ENCODE results near the gene CGB7. TPM values are rescaled to one million over a fixed set of nuclear protein-coding genes. Genes with fewer than 3 reads are reported as not detected.
"Not testable (repeated sequence)": the region's sequence is repeated elsewhere in the genome, so short reads cannot be mapped to it uniquely, and the experiment has no call there.

The CGB7 gene
- total RNA-seq, 3 donors from 2014 or later, result not detected

GRCh38 chr19:49081273-49081672 lies 23.7 kb upstream of the CGB7 start:
- no peaks in the 10 kb centered on the region for H3K9me3 ChIP-seq
- H3K4me3 ChIP-seq, result no peak overlapping the region
- H3K36me3 ChIP-seq (ENCODE audit: low read depth), result peaks cover 5% of the 10 kb centered on the region
- peaks cover 2% of the 10 kb centered on the region for H3K4me1 ChIP-seq (ENCODE audit: low read depth)
- DNase-seq (no peak), ATAC-seq (no peak)
- intact Hi-C loops (cut with DNase I, micrococcal nuclease), result no loop called here
- no peak for TF ChIP-seq CTCF (IDR thresholded peaks at IDR 0.05)

DNA sequence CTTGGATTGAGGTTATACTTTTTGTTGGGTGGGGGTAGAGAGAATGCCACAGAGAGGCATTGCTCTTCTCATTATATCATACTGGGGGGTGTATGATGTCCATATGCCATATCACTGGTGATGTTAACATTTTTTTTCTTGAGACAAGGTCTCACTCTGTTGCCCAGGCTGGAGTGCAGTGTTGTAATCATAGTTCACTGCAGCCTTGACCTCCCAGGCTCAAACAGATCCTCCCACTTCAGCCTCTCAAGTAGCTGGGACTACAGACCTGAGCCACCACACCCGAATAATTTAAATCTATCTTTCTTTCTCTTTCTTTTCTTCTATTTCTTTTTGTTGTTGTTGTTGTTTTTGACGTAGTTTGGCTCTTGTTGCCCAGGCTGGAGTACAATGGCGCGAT lies 22.8 kb upstream of the CGB7 start:
- DNase-seq (no peak), ATAC-seq (no peak)
- no peak for TF ChIP-seq CTCF (IDR thresholded peaks at IDR 0.05)
- no peaks in the 10 kb centered on the region for H3K9me3 ChIP-seq
- H3K36me3 ChIP-seq (ENCODE audit: low read depth), result peaks cover 5% of the 10 kb centered on the region
- intact Hi-C loops (cut with DNase I, micrococcal nuclease), result no loop called here
- H3K4me3 ChIP-seq, result no peak overlapping the region
- no peaks in the 10 kb centered on the region for H3K4me1 ChIP-seq (ENCODE audit: low read depth)

GRCh38 chr19:49074869-49075268 lies 17.3 kb upstream of the CGB7 start:
- H3K9me3 ChIP-seq; intact Hi-C loops (cut with DNase I, micrococcal nuclease); H3K36me3 ChIP-seq (ENCODE audit: low read depth); ATAC-seq; H3K4me3 ChIP-seq; H3K4me1 ChIP-seq (ENCODE audit: low read depth): not testable (repeated sequence)
- DNase-seq, result peak; percentile 73 to 80 (median 73)
- peak; percentile 65 for TF ChIP-seq CTCF (IDR thresholded peaks at IDR 0.05)

DNA sequence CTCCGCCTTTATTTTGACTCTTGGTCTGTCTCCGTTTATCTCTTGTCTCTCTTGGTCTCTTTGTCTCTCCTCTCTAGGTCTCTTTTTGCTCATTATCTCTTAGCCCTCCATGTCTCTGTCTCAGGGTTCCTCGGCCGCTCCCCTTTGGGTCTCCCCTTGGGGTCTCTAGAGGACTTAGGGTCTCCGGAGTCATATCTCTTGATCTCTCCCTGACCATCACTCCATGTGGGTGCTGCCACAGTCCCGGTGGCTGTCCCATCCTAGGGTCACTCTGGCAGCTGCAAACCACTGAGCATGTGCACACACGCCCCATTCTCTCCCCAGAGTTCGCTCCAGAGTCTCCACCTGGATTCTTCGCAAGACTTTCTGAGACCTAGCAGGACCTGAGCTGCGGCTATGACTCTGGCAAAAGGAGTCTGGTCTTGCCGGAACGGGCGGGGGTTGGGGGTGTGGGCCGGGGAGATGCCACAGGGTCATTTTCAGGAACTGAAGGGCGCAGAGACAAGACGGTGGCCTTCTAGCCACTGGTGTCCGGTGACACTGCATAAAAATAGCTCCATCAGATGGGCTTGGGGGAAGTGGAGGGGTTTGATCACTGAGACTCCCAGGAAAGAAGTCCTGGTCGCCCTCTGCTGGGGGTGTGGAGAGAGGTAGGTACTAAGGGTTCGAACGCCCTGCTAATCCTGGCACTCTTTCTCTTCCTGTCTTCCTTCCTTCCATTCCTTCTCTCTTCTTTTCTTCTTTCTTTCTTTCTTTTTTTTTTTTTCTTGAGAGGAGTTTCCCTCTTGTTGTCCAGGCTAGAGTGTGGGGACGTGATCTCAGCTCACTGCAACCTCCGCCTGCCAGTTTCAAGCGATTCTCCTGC lies 16.2 kb upstream of the CGB7 start:
- peak; percentile 38 for ATAC-seq

DNA sequence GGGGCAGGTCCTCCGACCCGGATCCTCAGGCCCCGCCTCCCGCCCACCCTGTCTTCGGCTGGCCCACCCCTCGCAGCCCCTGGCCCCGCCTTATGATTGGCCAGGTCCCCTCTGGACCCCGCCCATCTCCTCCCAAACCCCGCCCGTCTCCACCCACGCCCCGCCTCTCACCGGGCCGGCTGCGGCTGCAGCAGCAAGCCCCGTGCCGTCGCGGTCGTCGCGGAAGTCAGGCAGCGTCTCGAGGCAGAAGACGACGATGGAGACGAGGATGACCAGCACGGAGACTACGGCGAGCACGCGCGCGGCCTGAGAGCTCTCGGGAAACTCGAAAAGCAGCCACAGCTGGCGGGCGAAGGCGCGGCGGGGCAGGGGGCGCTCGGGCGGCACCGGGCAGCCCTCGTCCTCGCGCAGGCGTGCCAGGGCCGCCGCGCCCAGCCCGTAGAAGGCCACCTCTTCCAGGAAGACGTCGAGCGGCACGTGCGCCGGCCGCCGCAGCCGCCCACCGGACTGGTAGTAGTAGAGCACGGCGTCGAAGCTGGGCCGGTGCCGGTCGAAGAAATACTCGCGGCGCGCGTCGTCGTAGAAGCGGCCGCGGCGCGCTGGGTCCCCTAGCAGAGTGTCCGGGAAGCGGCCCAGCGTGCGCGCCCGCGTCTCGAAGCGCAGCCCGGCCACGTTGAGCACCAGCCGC lies 14.5 kb upstream of the CGB7 start:
- intact Hi-C loops (cut with DNase I, micrococcal nuclease), result no loop called here
- ATAC-seq, result peak; percentile 46

More for the DNA sequence above, 16.2 kb upstream of the CGB7 start:
- no peak for DNase-seq
- TF ChIP-seq CTCF (IDR thresholded peaks at IDR 0.05), result no peak
- intact Hi-C loops (cut with DNase I, micrococcal nuclease), result no loop called here
- Histone ChIP-seq H3K4me3 (no peak overlapping the region), H3K36me3 (ENCODE audit: low read depth) (no peaks in the 10 kb centered on the region), H3K9me3 (no peaks in the 10 kb centered on the region), H3K4me1 (ENCODE audit: low read depth) (no peaks in the 10 kb centered on the region)

More for the DNA sequence above, 14.5 kb upstream of the CGB7 start:
- Histone ChIP-seq H3K4me1 (ENCODE audit: low read depth) (no peaks in the 10 kb centered on the region), H3K36me3 (ENCODE audit: low read depth) (no peaks in the 10 kb centered on the region), H3K4me3 (no peak overlapping the region), H3K9me3 (no peaks in the 10 kb centered on the region)
- TF ChIP-seq CTCF (IDR thresholded peaks at IDR 0.05), result no peak
- peak in 1 of 3 donors; percentile 51 for DNase-seq
